ENCODE measurements around the gene URB1. TPM values are rescaled to one million over a fixed set of nuclear protein-coding genes. Genes with fewer than 3 reads are reported as not detected.

Gene URB1
- total and polyA plus RNA-seq, 12 donors = 5.2 to 31.6 (median 16.1) TPM

DNA sequence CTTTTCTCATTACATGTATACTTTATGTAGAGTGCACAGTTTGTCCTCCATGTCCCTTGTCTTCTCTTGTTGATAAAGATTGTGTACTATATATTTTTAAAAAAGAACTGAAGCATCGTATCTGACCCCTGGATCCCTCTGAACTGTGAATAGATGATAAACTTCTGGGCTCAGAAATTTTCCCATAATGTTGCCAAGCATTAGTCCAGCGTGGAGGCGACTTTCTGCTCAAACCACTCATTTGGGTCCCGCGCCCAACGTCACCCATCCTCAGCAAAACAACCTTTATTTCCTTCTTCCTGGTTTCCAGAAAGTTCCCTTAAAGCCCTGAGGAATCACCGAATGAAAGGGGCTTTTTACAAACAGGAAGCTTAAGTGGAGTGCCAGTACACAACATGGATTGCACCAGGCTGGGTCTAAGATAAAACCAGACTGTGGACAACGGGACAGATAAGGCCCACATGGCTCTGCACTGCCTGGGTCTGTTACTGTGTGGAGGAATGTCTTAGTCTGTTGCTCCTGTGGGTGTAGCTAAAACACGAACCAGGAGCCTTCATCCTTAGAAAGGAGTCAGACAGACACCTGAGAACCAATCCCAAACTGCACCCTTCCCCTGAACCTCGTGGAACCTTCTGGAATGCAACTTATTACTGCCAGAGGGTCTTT lies 35.3 kb upstream of the URB1 start:
- Histone ChIP-seq H3K27me3 (no peaks in the 10 kb centered on the region), H3K36me3 (replicated peaks in 1 of 2) (no peaks in the 10 kb centered on the region), H3K4me1 (replicated peaks in 1 of 2) (no peaks in the 10 kb centered on the region), H3K4me3 (no peak overlapping the region), H3K27ac (no peak overlapping the region), H3K9me3 (replicated peaks in 1 of 3) (no peaks in the 10 kb centered on the region)
- TF ChIP-seq POLR2A (IDR thresholded peaks at IDR 0.05) = no peak
- TF ChIP-seq, protein P1, sequence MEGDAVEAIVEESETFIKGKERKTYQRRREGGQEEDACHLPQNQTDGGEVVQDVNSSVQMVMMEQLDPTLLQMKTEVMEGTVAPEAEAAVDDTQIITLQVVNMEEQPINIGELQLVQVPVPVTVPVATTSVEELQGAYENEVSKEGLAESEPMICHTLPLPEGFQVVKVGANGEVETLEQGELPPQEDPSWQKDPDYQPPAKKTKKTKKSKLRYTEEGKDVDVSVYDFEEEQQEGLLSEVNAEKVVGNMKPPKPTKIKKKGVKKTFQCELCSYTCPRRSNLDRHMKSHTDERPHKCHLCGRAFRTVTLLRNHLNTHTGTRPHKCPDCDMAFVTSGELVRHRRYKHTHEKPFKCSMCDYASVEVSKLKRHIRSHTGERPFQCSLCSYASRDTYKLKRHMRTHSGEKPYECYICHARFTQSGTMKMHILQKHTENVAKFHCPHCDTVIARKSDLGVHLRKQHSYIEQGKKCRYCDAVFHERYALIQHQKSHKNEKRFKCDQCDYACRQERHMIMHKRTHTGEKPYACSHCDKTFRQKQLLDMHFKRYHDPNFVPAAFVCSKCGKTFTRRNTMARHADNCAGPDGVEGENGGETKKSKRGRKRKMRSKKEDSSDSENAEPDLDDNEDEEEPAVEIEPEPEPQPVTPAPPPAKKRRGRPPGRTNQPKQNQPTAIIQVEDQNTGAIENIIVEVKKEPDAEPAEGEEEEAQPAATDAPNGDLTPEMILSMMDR (IDR thresholded peaks at IDR 0.05) = no peak
- 68 to 70% (median 69%) methylated on average over 10 of the region's 10 CpGs for WGBS, 4 donors
- intact Hi-C loops (cut with DNase I) = no loop called here
- no peak for DNase-seq

DNA sequence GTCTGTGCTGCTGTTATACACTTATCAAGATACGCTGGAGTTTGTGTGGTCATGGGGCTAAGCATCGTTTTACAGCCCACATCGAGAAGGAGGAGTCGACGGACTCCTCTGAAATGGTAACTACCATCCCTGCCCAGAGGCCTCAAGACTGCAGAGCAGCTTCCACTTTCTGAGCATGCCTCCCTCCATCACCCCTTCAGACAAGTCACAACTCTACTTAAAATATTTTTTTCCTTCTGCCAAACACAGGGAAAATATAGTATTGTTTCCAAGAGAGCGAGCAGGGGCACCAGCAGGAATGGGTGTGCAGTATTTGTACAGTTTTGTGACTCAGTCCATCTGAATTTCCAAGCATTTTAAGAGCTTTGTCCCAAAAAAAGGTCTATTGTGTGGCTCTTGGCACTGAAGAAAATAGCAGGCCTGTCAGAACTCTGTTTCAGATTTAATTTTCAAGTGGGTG lies 33.8 kb upstream of the URB1 start:
- TF ChIP-seq, protein P1 (IDR thresholded peaks at IDR 0.05) = no peak
- TF ChIP-seq POLR2A (IDR thresholded peaks at IDR 0.05) = no peak
- Histone ChIP-seq H3K36me3 (replicated peaks in 1 of 2) (no peaks in the 10 kb centered on the region), H3K27ac (no peak overlapping the region), H3K4me1 (replicated peaks in 1 of 2) (no peaks in the 10 kb centered on the region), H3K9me3 (replicated peaks in 1 of 3) (no peaks in the 10 kb centered on the region), H3K4me3 (no peak overlapping the region), H3K27me3 (no peaks in the 10 kb centered on the region)
- intact Hi-C loops (cut with DNase I) = no loop called here
- no peak for DNase-seq
- 66 to 74% (median 71%) methylated on average over 6 of the region's 6 CpGs for WGBS, 4 donors

DNA sequence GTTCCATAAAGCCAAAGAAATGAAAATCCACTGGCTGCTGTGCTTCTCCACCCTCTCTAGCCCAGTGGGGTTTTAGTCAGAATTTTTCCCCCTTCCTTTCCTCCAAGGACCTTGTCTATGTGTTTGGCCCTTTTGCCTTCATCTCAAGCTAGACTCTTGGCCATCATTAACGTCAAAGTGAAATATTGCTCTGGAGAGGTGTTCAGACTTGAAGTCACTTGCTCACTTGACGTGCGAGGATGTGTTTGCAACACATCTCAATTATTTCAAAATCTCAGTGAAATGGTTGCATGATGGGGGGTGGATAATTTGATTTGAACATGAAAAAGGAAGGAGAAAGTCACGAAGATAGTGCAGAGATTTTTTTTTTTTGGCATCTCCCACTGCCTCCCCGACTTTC lies 33.3 kb upstream of the URB1 start:
- DNase-seq = no peak
- no peak overlapping the region for H3K4me3 ChIP-seq
- H3K4me1 ChIP-seq (replicated peaks in 1 of 2) = no peaks in the 10 kb centered on the region
- intact Hi-C loops (cut with DNase I) = no loop called here
- TF ChIP-seq, protein P1 (IDR thresholded peaks at IDR 0.05) = no peak
- no peak for TF ChIP-seq POLR2A (IDR thresholded peaks at IDR 0.05)
- no peaks in the 10 kb centered on the region for H3K9me3 ChIP-seq (replicated peaks in 1 of 3)
- H3K36me3 ChIP-seq (replicated peaks in 1 of 2) = no peaks in the 10 kb centered on the region
- no peaks in the 10 kb centered on the region for H3K27me3 ChIP-seq
- no peak overlapping the region for H3K27ac ChIP-seq
- WGBS, 4 donors = 72 to 83% (median 79%) methylated on average over 5 of the region's 5 CpGs

DNA sequence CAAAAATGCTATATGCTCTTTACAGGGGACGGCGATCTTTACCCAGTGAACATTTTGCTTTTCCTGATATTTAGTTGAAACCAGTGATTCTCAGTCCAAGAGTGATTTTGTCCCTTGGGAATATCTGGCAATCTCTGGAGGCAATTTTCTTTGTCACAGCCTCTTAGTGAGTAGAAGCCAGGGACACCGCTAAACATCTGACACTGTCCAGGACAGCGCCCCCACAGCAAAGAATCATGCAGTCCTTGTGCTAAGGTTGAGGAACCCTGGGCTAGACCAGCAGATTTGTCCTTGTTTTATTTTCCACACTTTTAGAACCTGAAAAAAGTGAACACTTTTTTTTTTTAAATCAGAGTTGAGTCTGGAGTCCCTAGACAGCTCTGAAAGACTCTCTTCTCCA lies 32.8 kb upstream of the URB1 start:
- H3K4me3 ChIP-seq = no peak overlapping the region

More for the DNA sequence above, 32.8 kb upstream of the URB1 start:
- Histone ChIP-seq H3K4me1 (replicated peaks in 1 of 2) (no peaks in the 10 kb centered on the region), H3K27me3 (no peaks in the 10 kb centered on the region), H3K27ac (no peak overlapping the region), H3K36me3 (replicated peaks in 1 of 2) (no peaks in the 10 kb centered on the region), H3K9me3 (replicated peaks in 1 of 3) (no peaks in the 10 kb centered on the region)
- no peak for DNase-seq
- TF ChIP-seq, protein P1 (IDR thresholded peaks at IDR 0.05) = no peak
- no peak for TF ChIP-seq POLR2A (IDR thresholded peaks at IDR 0.05)
- WGBS, 4 donors = 86 to 90% (median 87%) methylated on average over 4 of the region's 4 CpGs
- intact Hi-C loops (cut with DNase I) = no loop called here
